Stimulated activated memory B cell treated with anti-CD40 and anti-IgM and Interleukin-4, amounts not matched to agents 10 μg/mL and 1 μg/mL and 100 μg/mL, for 72 hours (primary cell): ENCODE results near the gene ALAS1.
A peak's percentile ranks its signal among the peaks of the same experiment; 100 is the strongest.

ENCODE experiments used
- ATAC-seq: fragments of 150-1000 bp; cut with Tn5 transposase; 2 replicates; pipeline ENCODE4 v1.10.0; 2021
- H3K27ac Mint-ChIP-seq: one replicate; pipeline ENCODE4 v1.8.0; 2022; ENCODE audit warnings: mild to moderate bottlenecking, mixed read lengths
- H3K27me3 Mint-ChIP-seq: one replicate; pipeline ENCODE4 v1.8.0; 2022; ENCODE audit warnings: mixed read lengths
- H3K36me3 Mint-ChIP-seq: one replicate; pipeline ENCODE4 v1.8.0; 2022; ENCODE audit warnings: mixed read lengths
- H3K4me1 Mint-ChIP-seq: one replicate; pipeline ENCODE4 v1.8.0; 2022; ENCODE audit warnings: mixed read lengths
- H3K4me3 Mint-ChIP-seq: one replicate; pipeline ENCODE4 v1.8.0; 2022; ENCODE audit warnings: mild to moderate bottlenecking, moderate library complexity, mixed read lengths
- H3K9me3 Mint-ChIP-seq: one replicate; pipeline ENCODE4 v1.8.0; 2022; ENCODE audit warnings: mixed read lengths

ALAS1 gene

GRCh38 chr3:52218937-52219650 is 21.1 kb downstream of the ALAS1 start:
- Mint-ChIP-seq H3K36me3 (peaks cover 58% of the 10 kb centered on the region), H3K9me3 (no peaks in the 10 kb centered on the region), H3K27ac (peak overlapping the region; percentile 40), H3K27me3 (no peaks in the 10 kb centered on the region), H3K4me1 (peaks cover 89% of the 10 kb centered on the region), H3K4me3 (no peak overlapping the region)
- ATAC-seq: no peak

- H3K9me3 Mint-ChIP-seq: no peaks in the 10 kb centered on the region
- peak overlapping the region; percentile 5 for H3K4me3 Mint-ChIP-seq
- peaks cover 91% of the 10 kb centered on the region for H3K4me1 Mint-ChIP-seq
- peaks cover 52% of the 10 kb centered on the region for H3K36me3 Mint-ChIP-seq
- no peaks in the 10 kb centered on the region for H3K27me3 Mint-ChIP-seq
- H3K27ac Mint-ChIP-seq: peak overlapping the region; percentile 68
- peak; percentile 81 for ATAC-seq
These were observed 22.5 kb downstream of the ALAS1 start for GRCh38 chr3:52220380-52221026.

GRCh38 chr3:52221141-52221562 is 23.2 kb downstream of the ALAS1 start:
- Mint-ChIP-seq H3K27me3 (no peaks in the 10 kb centered on the region), H3K4me1 (peaks cover 95% of the 10 kb centered on the region), H3K27ac (no peak overlapping the region), H3K9me3 (no peaks in the 10 kb centered on the region), H3K36me3 (peaks cover 49% of the 10 kb centered on the region), H3K4me3 (no peak overlapping the region)
- ATAC-seq: no peak

GRCh38 chr3:52221563-52222318 is 23.8 kb downstream of the ALAS1 start:
- peak overlapping the region; percentile 98 for H3K27ac Mint-ChIP-seq
- H3K36me3 Mint-ChIP-seq: peaks cover 45% of the 10 kb centered on the region
- H3K4me3 Mint-ChIP-seq: peak overlapping the region; percentile 57
- H3K4me1 Mint-ChIP-seq: peaks cover 96% of the 10 kb centered on the region
- ATAC-seq: no peak
- no peaks in the 10 kb centered on the region for H3K27me3 Mint-ChIP-seq
- no peaks in the 10 kb centered on the region for H3K9me3 Mint-ChIP-seq

- Mint-ChIP-seq H3K4me3 (peak overlapping the region; percentile 93), H3K27me3 (no peaks in the 10 kb centered on the region), H3K27ac (peak overlapping the region; percentile 98), H3K4me1 (peaks cover 96% of the 10 kb centered on the region), H3K9me3 (no peaks in the 10 kb centered on the region), H3K36me3 (peaks cover 37% of the 10 kb centered on the region)
- no peak for ATAC-seq
These were observed 24.6 kb downstream of the ALAS1 start for GRCh38 chr3:52222319-52223221.

- Mint-ChIP-seq H3K9me3 (no peaks in the 10 kb centered on the region), H3K27me3 (no peaks in the 10 kb centered on the region), H3K4me1 (peaks cover 93% of the 10 kb centered on the region), H3K4me3 (peak overlapping the region; percentile 93), H3K27ac (peak overlapping the region; percentile 98), H3K36me3 (peaks cover 37% of the 10 kb centered on the region)
- no peak for ATAC-seq
These were observed 25.8 kb downstream of the ALAS1 start for GRCh38 chr3:52223449-52224408.

GRCh38 chr3:52225452-52226228 is 27.7 kb downstream of the ALAS1 start, which contains the start of gene TLR9:
TLR9 (minus strand) TSS chr3:52225645; CDS start chr3:52225529, 116 bp downstream.
- Mint-ChIP-seq H3K9me3 (no peaks in the 10 kb centered on the region), H3K4me1 (peaks cover 81% of the 10 kb centered on the region), H3K4me3 (peak within 1 kb of the TSS; percentile 93), H3K27me3 (no peaks in the 10 kb centered on the region), H3K36me3 (peaks cover 46% of the 10 kb centered on the region), H3K27ac (peak within 1 kb of the TSS; percentile 98)
- ATAC-seq: peak; percentile 94

- peak overlapping the region; percentile 98 for H3K27ac Mint-ChIP-seq
- peaks cover 78% of the 10 kb centered on the region for H3K4me1 Mint-ChIP-seq
- no peaks in the 10 kb centered on the region for H3K9me3 Mint-ChIP-seq
- H3K27me3 Mint-ChIP-seq: no peaks in the 10 kb centered on the region
- peak overlapping the region; percentile 93 for H3K4me3 Mint-ChIP-seq
- H3K36me3 Mint-ChIP-seq: peaks cover 53% of the 10 kb centered on the region
- peak; percentile 54 for ATAC-seq
These were observed 28.4 kb downstream of the ALAS1 start for GRCh38 chr3:52226229-52226817.

- H3K4me3 Mint-ChIP-seq: no peak overlapping the region
- ATAC-seq: no peak
- no peaks in the 10 kb centered on the region for H3K27me3 Mint-ChIP-seq
- H3K36me3 Mint-ChIP-seq: peaks cover 55% of the 10 kb centered on the region
- H3K27ac Mint-ChIP-seq: peak overlapping the region; percentile 98
- peaks cover 78% of the 10 kb centered on the region for H3K4me1 Mint-ChIP-seq
- no peaks in the 10 kb centered on the region for H3K9me3 Mint-ChIP-seq
These were observed 29.2 kb downstream of the ALAS1 start for GRCh38 chr3:52227117-52227516.

- no peak for ATAC-seq
- Mint-ChIP-seq H3K4me1 (peaks cover 78% of the 10 kb centered on the region), H3K9me3 (no peaks in the 10 kb centered on the region), H3K4me3 (no peak overlapping the region), H3K36me3 (peaks cover 53% of the 10 kb centered on the region), H3K27ac (peak overlapping the region; percentile 98), H3K27me3 (no peaks in the 10 kb centered on the region)
These were observed 29.8 kb downstream of the ALAS1 start for GRCh38 chr3:52227766-52228165.

- H3K27me3 Mint-ChIP-seq: no peaks in the 10 kb centered on the region
- peaks cover 76% of the 10 kb centered on the region for H3K4me1 Mint-ChIP-seq
- peak overlapping the region; percentile 98 for H3K27ac Mint-ChIP-seq
- no peaks in the 10 kb centered on the region for H3K9me3 Mint-ChIP-seq
- no peak overlapping the region for H3K4me3 Mint-ChIP-seq
- peaks cover 48% of the 10 kb centered on the region for H3K36me3 Mint-ChIP-seq
- ATAC-seq: no peak
These were observed 30.3 kb downstream of the ALAS1 start for GRCh38 chr3:52228266-52228665.

GRCh38 chr3:52228751-52229291 is 30.9 kb downstream of the ALAS1 start:
- peak overlapping the region; percentile 98 for H3K27ac Mint-ChIP-seq
- peaks cover 75% of the 10 kb centered on the region for H3K4me1 Mint-ChIP-seq
- no peaks in the 10 kb centered on the region for H3K9me3 Mint-ChIP-seq
- H3K4me3 Mint-ChIP-seq: no peak overlapping the region
- no peak for ATAC-seq
- H3K27me3 Mint-ChIP-seq: no peaks in the 10 kb centered on the region
- H3K36me3 Mint-ChIP-seq: peaks cover 43% of the 10 kb centered on the region

GRCh38 chr3:52229656-52230055 is 31.7 kb downstream of the ALAS1 start:
- H3K27me3 Mint-ChIP-seq: no peaks in the 10 kb centered on the region
- no peak overlapping the region for H3K27ac Mint-ChIP-seq
- ATAC-seq: no peak
- H3K4me1 Mint-ChIP-seq: peaks cover 74% of the 10 kb centered on the region
- no peaks in the 10 kb centered on the region for H3K9me3 Mint-ChIP-seq
- no peak overlapping the region for H3K4me3 Mint-ChIP-seq
- H3K36me3 Mint-ChIP-seq: peaks cover 37% of the 10 kb centered on the region
